ENCODE measurements around the gene LATS1. TPM values are rescaled to one million over a fixed set of nuclear protein-coding genes. Genes with fewer than 3 reads are reported as not detected.

LATS1 gene
- total and polyA plus RNA-seq, 10 of the 15 experiments (the other 5 are each of a cell fraction or from before 2014, with no cell fraction given): 2.1 to 15.6 (median 11.0) TPM

DNA sequence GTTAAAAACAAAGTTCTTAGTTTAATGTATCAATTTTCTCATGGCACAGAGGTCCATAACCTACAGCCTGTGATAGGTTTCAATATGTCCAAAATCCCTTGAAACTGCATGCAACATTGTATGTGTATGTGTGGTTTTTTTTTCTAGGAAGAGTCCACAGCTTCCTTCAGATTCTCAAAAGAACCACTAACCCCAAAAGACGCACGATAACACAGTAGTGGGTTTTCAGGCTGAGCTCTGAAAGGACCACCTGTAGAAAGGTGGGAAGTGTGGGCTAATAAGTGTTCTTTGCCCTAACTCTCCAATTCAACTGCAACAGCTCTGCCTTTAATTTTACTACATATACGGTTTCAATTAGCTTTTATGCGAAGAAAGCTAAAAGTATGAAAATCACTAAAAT is 57.9 kb downstream of the LATS1 start:
- intact Hi-C loops (cut with micrococcal nuclease; ENCODE audit: unreplicated experiment) (no loop called here), in situ Hi-C loops (cut with MboI) (no loop called here)
- no peak for FAIRE-seq
- Histone ChIP-seq H3K36me3 (ENCODE audit: control insufficient read depth in 2 of 2, insufficient read depth in 2 of 2, low read length in 1 of 2) (peaks cover 2 to 26% of the 10 kb centered on the region in 2 experiments), H4K20me1 (ENCODE audit: control insufficient read depth, insufficient read depth) (no peaks in the 10 kb centered on the region), H3K9ac (ENCODE audit: control insufficient read depth, insufficient read depth, low read length) (no peak overlapping the region), H3K4me2 (ENCODE audit: control insufficient read depth, insufficient read depth) (no peak overlapping the region), H3K27ac (ENCODE audit: control insufficient read depth, insufficient read depth) (no peak overlapping the region), H3K9me3 (replicated peaks; ENCODE audit: control insufficient read depth, insufficient read depth, low read length) (no peaks in the 10 kb centered on the region), H3K4me1 (ENCODE audit: control insufficient read depth, insufficient read depth, low read length) (no peaks in the 10 kb centered on the region), H2AFZ (ENCODE audit: control insufficient read depth, low read depth, low read length) (no peak overlapping the region), H3K79me2 (ENCODE audit: control insufficient read depth, insufficient read depth, low read length) (no peaks in the 10 kb centered on the region), H3K27me3 (replicated peaks in 1 of 2; ENCODE audit: control insufficient read depth in 2 of 2, insufficient read depth in 2 of 2, low read length in 1 of 2) (no peaks in the 10 kb centered on the region), H3K4me3 (no peak overlapping the region)
- 84% methylated on average over 4 of the region's 4 CpGs for WGBS (ENCODE audit: insufficient coverage, insufficient replicate concordance, low lambda C conversion rate, missing lambda C conversion rate)
- no peak for TF ChIP-seq ATF3 (IDR thresholded peaks at IDR 0.05; ENCODE audit: borderline replicate concordance, extremely low read depth, low read depth, low read length)
- TF ChIP-seq BCL11A (IDR thresholded peaks at IDR 0.05; ENCODE audit: low read depth, low read length): no peak
- TF ChIP-seq TCF7 (IDR thresholded peaks at IDR 0.05; ENCODE audit: borderline replicate concordance): no peak
- no peak for TF ChIP-seq ZNF622 (IDR thresholded peaks at IDR 0.05)
- TF ChIP-seq PML (IDR thresholded peaks at IDR 0.05; ENCODE audit: low read length): no peak
- TF ChIP-seq, protein P1, sequence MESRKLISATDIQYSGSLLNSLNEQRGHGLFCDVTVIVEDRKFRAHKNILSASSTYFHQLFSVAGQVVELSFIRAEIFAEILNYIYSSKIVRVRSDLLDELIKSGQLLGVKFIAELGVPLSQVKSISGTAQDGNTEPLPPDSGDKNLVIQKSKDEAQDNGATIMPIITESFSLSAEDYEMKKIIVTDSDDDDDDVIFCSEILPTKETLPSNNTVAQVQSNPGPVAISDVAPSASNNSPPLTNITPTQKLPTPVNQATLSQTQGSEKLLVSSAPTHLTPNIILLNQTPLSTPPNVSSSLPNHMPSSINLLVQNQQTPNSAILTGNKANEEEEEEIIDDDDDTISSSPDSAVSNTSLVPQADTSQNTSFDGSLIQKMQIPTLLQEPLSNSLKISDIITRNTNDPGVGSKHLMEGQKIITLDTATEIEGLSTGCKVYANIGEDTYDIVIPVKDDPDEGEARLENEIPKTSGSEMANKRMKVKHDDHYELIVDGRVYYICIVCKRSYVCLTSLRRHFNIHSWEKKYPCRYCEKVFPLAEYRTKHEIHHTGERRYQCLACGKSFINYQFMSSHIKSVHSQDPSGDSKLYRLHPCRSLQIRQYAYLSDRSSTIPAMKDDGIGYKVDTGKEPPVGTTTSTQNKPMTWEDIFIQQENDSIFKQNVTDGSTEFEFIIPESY (IDR thresholded peaks at IDR 0.05): no peak
- TF ChIP-seq IKZF2 (IDR thresholded peaks at IDR 0.05): no peak
- TF ChIP-seq ZZZ3 (IDR thresholded peaks at IDR 0.05; ENCODE audit: control insufficient read depth, insufficient read length, low read depth): no peak
- TF ChIP-seq E4F1 (IDR thresholded peaks at IDR 0.05; ENCODE audit: borderline replicate concordance, partially characterized antibody): no peak
- TF ChIP-seq IRF4 (IDR thresholded peaks at IDR 0.05; ENCODE audit: low read depth, low read length): no peak
- TF ChIP-seq SUZ12 (IDR thresholded peaks at IDR 0.05; ENCODE audit: unreplicated experiment): no peak
- ChIA-PET POLR2A (interaction anchor here (1.4 kb wide), 1 partner anchor 11 kb away, joined by 4 read pairs; no protein-coding TSS in a partner anchor), CTCF (interaction anchor here (0.8 to 2.3 kb wide), 3 partner anchors 10 to 12 kb away, joined by 3 to 7 read pairs (median 6); partner anchors contain the start of gene KATNA1), RAD21 (ENCODE audit: unreplicated experiment) (interaction anchor here (0.6 kb wide), 1 partner anchor 160 kb away, joined by 4 read pairs; no protein-coding TSS in a partner anchor), SMC1A (ENCODE audit: uncharacterized antibody, unreplicated experiment) (interaction anchor here (0.7 to 1.8 kb wide), 7 partner anchors 9 to 94 kb away, joined by 3 to 6 read pairs (median 4); partner anchors contain the start of gene GINM1)
- BruUV-seq (replicated peaks): TSS peak; percentile 46
- DNase-seq (ENCODE audit: low read depth, low spot score): no peak
- ATAC-seq: no peak

All from GM12878 (cell line).